A549 (cell line): Measurements from ENCODE around the gene SLC24A3. TPM values are rescaled to one million over a fixed set of nuclear protein-coding genes. Genes with fewer than 3 reads are reported as not detected.

Source experiments
- ATAC-seq, 2 experiments: fragments of 200-7000 bp in 1 of 2; fragments of >200 bp in 1 of 2; cut with Nextera tagmentation in 1 of 2; cut with Tn5 transposase in 1 of 2; 3 replicates each; pipeline versions ENCODE4 v1.8.0 to v1.9.1; 2018 to 2020; ENCODE audit warnings: mild to moderate bottlenecking in 1 of 2, moderate library complexity in 1 of 2
- CTCF ChIA-PET: fragments of 300-600 bp; sonication (Branson Sonifier 250); formaldehyde crosslinking; extraction: SDS; loops from one replicate; lab custom pipeline; 2021; ENCODE audit warnings: antibody characterized with exemption, inconsistent platforms; lab: Yijun Ruan, JAX
- POLR2A ChIA-PET: fragments of 350-600 bp; formaldehyde crosslinking; extraction: SDS; loops from one replicate; lab custom pipeline; 2021; ENCODE audit warnings: antibody characterized with exemption, inconsistent platforms; lab: Yijun Ruan, JAX
- DNase-seq, 2 experiments: peaks; one replicate each; pipeline versions ENCODE4 v3.0.0 to v3.0.0-alpha.2; 2011 to 2016; ENCODE audit warnings: low read depth in 1 of 2, low spot score in 1 of 2
- FAIRE-seq: peaks from 2 replicates; lab custom pipeline; 2011; peaks lifted over from hg19 to GRCh38; lab: Jason Lieb, UNC
- H3K27ac ChIP-seq, 2 experiments: fragments of >200 bp; sonication (Bioruptor Twin); formaldehyde crosslinking; 3 replicates each; pipeline ENCODE4 v1.5.1; 2016 to 2017
- H3K4me1 ChIP-seq: fragments of >200 bp; sonication (Bioruptor Twin); formaldehyde crosslinking; 3 replicates; pipeline ENCODE4 v1.6.1; 2016
- H3K4me2 ChIP-seq: fragments of >200 bp; sonication (Bioruptor Twin); formaldehyde crosslinking; 3 replicates; pipeline ENCODE4 v1.6.1; 2016
- H3K4me3 ChIP-seq: fragments of >200 bp; sonication (Bioruptor Twin); formaldehyde crosslinking; 3 replicates; pipeline ENCODE4 v1.5.1; 2016
- H3K9me3 ChIP-seq: fragments of >200 bp; sonication (Bioruptor Twin); formaldehyde crosslinking; 3 replicates; pipeline ENCODE4 v1.6.1; 2016
- BCL3 ChIP-seq: fragments of >200 bp; sonication (Bioruptor Twin); formaldehyde crosslinking; IDR thresholded peaks from 3 replicates; pipeline ENCODE4 v1.6.1; 2016
- BHLHE40 ChIP-seq: IDR thresholded peaks from 2 replicates; pipeline ENCODE4 v1.6.1; 2012; ENCODE audit warnings: low read depth, low read length, inconsistent platforms
- CBX8 ChIP-seq: fragments of 200-600 bp; sonication (generic); IDR thresholded peaks from 2 replicates; pipeline ENCODE4 v1.6.1; 2016
- CEBPB ChIP-seq, 2 experiments: fragments of >200 bp in 1 of 2; sonication (Bioruptor Twin) in 1 of 2; formaldehyde crosslinking in 1 of 2; IDR thresholded peaks; 2 replicates each; pipeline ENCODE4 v1.6.1; 2012 to 2016
- CHD4 ChIP-seq: fragments of 200-600 bp; sonication (generic); IDR thresholded peaks from 2 replicates; pipeline ENCODE4 v1.6.1; 2016; ENCODE audit warnings: antibody characterized with exemption, mild to moderate bottlenecking, borderline replicate concordance
- E2F6 ChIP-seq: IDR thresholded peaks from 2 replicates; pipeline ENCODE4 v1.6.1; 2012; ENCODE audit warnings: low read depth, borderline replicate concordance
- EHMT2 ChIP-seq: fragments of 200-600 bp; sonication (generic); IDR thresholded peaks from 2 replicates; pipeline ENCODE4 v1.6.1; 2016; ENCODE audit warnings: antibody characterized with exemption, low read depth, mild to moderate bottlenecking, moderate library complexity
- FOSB ChIP-seq: fragments of 250-450 bp; sonication (Bioruptor Pico); IDR thresholded peaks from 2 replicates; pipeline ENCODE4 v1.5.0; 2020; ENCODE audit warnings: mild to moderate bottlenecking, moderate library complexity
- FOSL2 ChIP-seq, 2 experiments: fragments of 450-650 bp in 1 of 2; fragments of >200 bp in 1 of 2; sonication (Bioruptor Twin) in 1 of 2; formaldehyde crosslinking; IDR thresholded peaks; 2 replicates each; pipeline versions ENCODE4 v1.5.0 to v1.6.1; 2016 to 2020; ENCODE audit warnings: mild to moderate bottlenecking in 1 of 2, moderate library complexity in 1 of 2
- GATA3 ChIP-seq: IDR thresholded peaks from 2 replicates; pipeline ENCODE4 v1.6.1; 2012; ENCODE audit warnings: borderline replicate concordance
- HES2 ChIP-seq: fragments of >200 bp; sonication (Bioruptor Twin); formaldehyde crosslinking; IDR thresholded peaks from 2 replicates; pipeline ENCODE4 v1.6.1; 2016
- KDM1A ChIP-seq: fragments of 200-600 bp; sonication (generic); IDR thresholded peaks from 2 replicates; pipeline ENCODE4 v1.6.1; 2016; ENCODE audit warnings: low read depth, mild to moderate bottlenecking
- KDM5A ChIP-seq: fragments of 200-600 bp; sonication (generic); IDR thresholded peaks from 2 replicates; pipeline ENCODE4 v1.6.1; 2016; ENCODE audit warnings: antibody characterized with exemption, mild to moderate bottlenecking
- MYC ChIP-seq: IDR thresholded peaks from 2 replicates; pipeline ENCODE4 v1.6.1; 2012; ENCODE audit warnings: mild to moderate bottlenecking, inconsistent platforms, low read length, improper control_type of control experiment, borderline replicate concordance
- NPAS2 ChIP-seq: fragments of 250-450 bp; sonication (Bioruptor Pico); IDR thresholded peaks from 2 replicates; pipeline ENCODE4 v1.8.0; 2022; ENCODE audit warnings: mild to moderate bottlenecking, moderate library complexity, borderline replicate concordance
- POLR2A ChIP-seq: IDR thresholded peaks from 2 replicates; pipeline ENCODE4 v1.6.1; 2012; ENCODE audit warnings: mild to moderate bottlenecking, low read length
- REST ChIP-seq: fragments of 200-600 bp; sonication (generic); IDR thresholded peaks from 2 replicates; pipeline ENCODE4 v1.6.1; 2016; ENCODE audit warnings: antibody characterized with exemption, mild to moderate bottlenecking, moderate library complexity
- RFX5 ChIP-seq: fragments of 450-650 bp; IDR thresholded peaks from 2 replicates; pipeline ENCODE4 v1.7.1; 2014; ENCODE audit warnings: antibody characterized with exemption, mild to moderate bottlenecking, moderate library complexity
- ZSCAN20 ChIP-seq: fragments of 250-450 bp; sonication (Bioruptor Pico); IDR thresholded peaks from 2 replicates; pipeline ENCODE4 v1.8.0; 2022; ENCODE audit warnings: mild to moderate bottlenecking, moderate library complexity
- WGBS: methylation state at CpG from one replicate; pipeline ENCODE4 v1.1.6; 2017; ENCODE audit errors: missing lambda C conversion rate; 5-methylcytosine and 5-hydroxymethylcytosine counted together
- polyA plus RNA-seq, 4 experiments: library from polyadenylated mRNA; depleted of rRNA in 3 of 4; stranded (reverse); fragments of >200 nt; fragmentation: RNase III in 1 of 4; extraction: RNeasy Plus Mini Kit Qiagen cat#74134 plus additional on column Dnase treatment in 1 of 4; gene quantifications; 2 replicates in 3 of 4; 3 replicates in 1 of 4; pipeline ENCODE4 v1.2.3, GENCODE V29; 2011 to 2017

Gene SLC24A3
- polyA plus RNA-seq, 2 of the 4 experiments (the other 2 are of a cell fraction): 0.08 TPM; not detected in 1

- POLR2A ChIA-PET: no interaction called here
- WGBS: 20% methylated on average over 6 of the region's 6 CpGs
- TF ChIP-seq KDM5A: no peak
- no peak for TF ChIP-seq BHLHE40
- TF ChIP-seq E2F6: no peak
- TF ChIP-seq NPAS2: no peak
- no peak for TF ChIP-seq MYC
- TF ChIP-seq CEBPB (IDR thresholded peaks at IDR 0.05): no peak
- TF ChIP-seq HES2: no peak
- TF ChIP-seq POLR2A: no peak
- TF ChIP-seq REST: no peak
- no peak for TF ChIP-seq FOSL2 (IDR thresholded peaks at IDR 0.05)
- no peak for TF ChIP-seq FOSL2 (CRISPR knock-in tag; IDR thresholded peaks at IDR 0.05)
- no peak for TF ChIP-seq RFX5
- TF ChIP-seq EHMT2: no peak
- TF ChIP-seq BCL3: no peak
- no peak for TF ChIP-seq CHD4
- no peak for TF ChIP-seq ZSCAN20 (CRISPR knock-in tag)
- no peak for TF ChIP-seq CBX8
- no peak for TF ChIP-seq GATA3
- TF ChIP-seq FOSB (CRISPR knock-in tag): no peak
- TF ChIP-seq, all 56 proteins: peak for 0
- no peak overlapping the region for H3K4me3 ChIP-seq
- no peak for FAIRE-seq
- H3K4me2 ChIP-seq: no peak overlapping the region
- no peaks in the 10 kb centered on the region for H3K4me1 ChIP-seq
- CTCF ChIA-PET: interaction anchor here (0.9 to 1.2 kb wide), 4 partner anchors 10 to 25 kb away, joined by 3 to 6 read pairs (median 4); no protein-coding TSS in a partner anchor
- H3K27ac ChIP-seq: no peak overlapping the region
- peaks cover under 1% of the 10 kb centered on the region; the same call in 1 of the 3 replicates for H3K9me3 ChIP-seq
- DNase-seq: no peak
- no peak for ATAC-seq
These were observed 19.1 kb downstream of the SLC24A3 start for GRCh38 chr20:19231359-19232035.

GRCh38 chr20:19232997-19233794 lies 20.8 kb downstream of the SLC24A3 start:
- no peak for TF ChIP-seq POLR2A
- TF ChIP-seq KDM1A: no peak
- TF ChIP-seq, all 56 proteins: peak for 0
- CTCF ChIA-PET: no interaction called here
- POLR2A ChIA-PET: no interaction called here
- no peak for DNase-seq
- no peak for ATAC-seq
- Histone ChIP-seq H3K27ac (no peak overlapping the region), H3K4me3 (no peak overlapping the region), H3K4me1 (no peaks in the 10 kb centered on the region), H3K4me2 (no peak overlapping the region), H3K9me3 (no peaks in the 10 kb centered on the region)
- no peak for FAIRE-seq
- WGBS: 23% methylated on average over 12 of the region's 12 CpGs
